Measurements from ENCODE around the gene NADK2. TPM values are rescaled to one million over a fixed set of nuclear protein-coding genes. Genes with fewer than 3 reads are reported as not detected.
"Not testable (repeated sequence)": the region's sequence is repeated elsewhere in the genome, so short reads cannot be mapped to it uniquely, and the experiment has no call there.

NADK2 gene, protein sequence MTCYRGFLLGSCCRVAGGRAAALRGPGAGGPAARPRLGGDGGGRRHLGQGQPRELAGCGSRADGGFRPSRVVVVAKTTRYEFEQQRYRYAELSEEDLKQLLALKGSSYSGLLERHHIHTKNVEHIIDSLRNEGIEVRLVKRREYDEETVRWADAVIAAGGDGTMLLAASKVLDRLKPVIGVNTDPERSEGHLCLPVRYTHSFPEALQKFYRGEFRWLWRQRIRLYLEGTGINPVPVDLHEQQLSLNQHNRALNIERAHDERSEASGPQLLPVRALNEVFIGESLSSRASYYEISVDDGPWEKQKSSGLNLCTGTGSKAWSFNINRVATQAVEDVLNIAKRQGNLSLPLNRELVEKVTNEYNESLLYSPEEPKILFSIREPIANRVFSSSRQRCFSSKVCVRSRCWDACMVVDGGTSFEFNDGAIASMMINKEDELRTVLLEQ
- total RNA-seq, result 39.3 to 41.7 TPM (median 40.2 TPM) in 3 replicates

DNA sequence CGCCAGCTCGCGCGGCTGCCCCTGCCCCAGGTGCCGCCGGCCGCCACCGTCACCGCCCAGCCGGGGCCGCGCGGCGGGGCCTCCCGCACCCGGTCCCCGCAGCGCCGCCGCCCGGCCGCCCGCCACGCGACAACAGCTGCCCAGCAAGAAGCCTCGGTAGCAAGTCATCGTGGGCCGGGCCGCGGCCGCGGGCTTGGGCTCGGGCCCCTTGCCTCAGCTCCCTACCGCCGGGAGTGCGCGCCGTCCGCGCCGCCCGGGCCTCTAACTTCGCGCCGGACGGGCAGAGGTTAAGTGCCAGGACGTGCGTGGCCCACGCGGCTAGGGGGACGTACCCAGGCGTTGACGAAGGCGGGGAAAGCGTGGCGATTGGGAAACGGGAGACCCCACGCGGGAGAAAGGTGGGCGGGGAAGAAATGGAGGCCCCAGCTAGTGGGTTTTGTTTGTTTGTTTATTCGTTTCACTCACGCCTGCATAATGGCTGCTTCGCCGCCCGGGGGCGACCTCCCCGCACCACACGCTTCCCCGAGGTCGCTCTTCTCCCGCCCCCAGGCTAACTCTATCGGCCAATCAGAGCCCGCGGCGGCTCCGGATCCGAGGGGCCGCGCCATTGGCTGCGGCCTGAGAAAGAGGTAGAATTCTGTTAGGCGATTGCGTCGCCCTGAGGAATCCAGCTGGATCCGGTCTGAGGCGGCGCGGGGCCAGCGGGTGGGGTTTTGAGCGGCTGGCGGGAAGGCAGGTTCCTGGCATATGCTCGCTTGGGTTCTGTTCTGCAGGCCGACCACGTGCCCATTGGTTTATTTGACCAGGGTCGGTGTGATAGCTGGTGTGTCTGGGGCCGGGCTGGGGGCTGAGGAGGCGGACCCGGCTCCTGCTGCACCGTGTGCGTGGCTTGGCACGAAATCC is at the start of gene NADK2:
NADK2 (minus strand) TSS at position 295 of the 903 bp plus-strand sequence; CDS start at position 168, 127 bp downstream.
- TF ChIP-seq, protein P1, sequence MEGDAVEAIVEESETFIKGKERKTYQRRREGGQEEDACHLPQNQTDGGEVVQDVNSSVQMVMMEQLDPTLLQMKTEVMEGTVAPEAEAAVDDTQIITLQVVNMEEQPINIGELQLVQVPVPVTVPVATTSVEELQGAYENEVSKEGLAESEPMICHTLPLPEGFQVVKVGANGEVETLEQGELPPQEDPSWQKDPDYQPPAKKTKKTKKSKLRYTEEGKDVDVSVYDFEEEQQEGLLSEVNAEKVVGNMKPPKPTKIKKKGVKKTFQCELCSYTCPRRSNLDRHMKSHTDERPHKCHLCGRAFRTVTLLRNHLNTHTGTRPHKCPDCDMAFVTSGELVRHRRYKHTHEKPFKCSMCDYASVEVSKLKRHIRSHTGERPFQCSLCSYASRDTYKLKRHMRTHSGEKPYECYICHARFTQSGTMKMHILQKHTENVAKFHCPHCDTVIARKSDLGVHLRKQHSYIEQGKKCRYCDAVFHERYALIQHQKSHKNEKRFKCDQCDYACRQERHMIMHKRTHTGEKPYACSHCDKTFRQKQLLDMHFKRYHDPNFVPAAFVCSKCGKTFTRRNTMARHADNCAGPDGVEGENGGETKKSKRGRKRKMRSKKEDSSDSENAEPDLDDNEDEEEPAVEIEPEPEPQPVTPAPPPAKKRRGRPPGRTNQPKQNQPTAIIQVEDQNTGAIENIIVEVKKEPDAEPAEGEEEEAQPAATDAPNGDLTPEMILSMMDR (IDR thresholded peaks at IDR 0.05; ENCODE audit: unreplicated experiment), result peak; percentile 74
- H3K4me3 Mint-ChIP-seq, result peak within 1 kb of the TSS; percentile 84
- peak within 1 kb of the TSS; percentile 96 for H3K27ac Mint-ChIP-seq
- no peaks in the 10 kb centered on the region for H3K9me3 Mint-ChIP-seq
- peaks cover 38% of the 10 kb centered on the region for H3K4me1 Mint-ChIP-seq
- DNase-seq (ENCODE audit: low spot score in 2 of 2, unreplicated experiment in 2 of 2), result peak; percentile 88 to 94
- H3K27me3 Mint-ChIP-seq (ENCODE audit: low read depth), result no peaks in the 10 kb centered on the region
- H3K36me3 Mint-ChIP-seq, result no peaks in the 10 kb centered on the region

DNA sequence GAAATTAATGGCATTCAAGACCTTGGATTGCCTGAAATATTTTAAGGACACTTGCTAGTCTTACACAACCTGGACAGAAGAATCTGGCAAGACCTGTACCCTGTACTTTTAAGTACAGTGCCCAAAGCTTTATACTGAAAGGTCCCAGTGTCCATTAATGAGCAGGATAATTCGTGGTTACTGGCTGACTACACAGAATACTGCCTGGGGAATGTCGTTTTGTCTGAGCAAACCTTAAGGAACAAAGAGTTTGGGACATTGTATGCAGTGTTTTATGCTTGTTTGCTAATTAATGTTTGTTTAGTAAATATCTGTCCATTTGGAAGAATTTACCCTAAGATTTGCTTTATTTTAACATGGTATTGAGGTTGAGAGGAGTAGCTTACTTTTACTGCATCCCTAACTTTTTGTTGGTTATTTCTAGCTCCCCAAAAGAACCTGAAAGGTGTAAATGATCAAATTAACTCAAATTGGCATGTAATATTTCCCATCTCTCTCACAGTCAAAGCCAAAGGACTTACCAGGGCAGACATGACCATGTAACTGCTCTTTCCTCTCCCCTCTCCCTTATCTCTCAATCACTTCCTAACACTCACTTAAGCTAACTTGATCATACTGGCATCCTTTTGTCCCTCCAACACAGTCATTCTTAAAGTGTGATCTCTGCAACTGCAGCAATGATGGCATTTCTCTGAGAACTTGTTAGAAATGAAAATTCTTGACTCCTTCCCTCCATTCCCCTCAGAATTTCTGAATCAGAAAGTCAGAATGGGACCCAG is 44.3 kb upstream of the NADK2 start:
- H3K27me3 Mint-ChIP-seq (ENCODE audit: low read depth), result no peaks in the 10 kb centered on the region
- TF ChIP-seq, protein P1 (IDR thresholded peaks at IDR 0.05; ENCODE audit: unreplicated experiment), result no peak
- no peak overlapping the region for H3K27ac Mint-ChIP-seq
- no peaks in the 10 kb centered on the region for H3K36me3 Mint-ChIP-seq
- H3K9me3 Mint-ChIP-seq, result peaks cover 9% of the 10 kb centered on the region
- no peak for DNase-seq (ENCODE audit: low spot score in 2 of 2, unreplicated experiment in 2 of 2)
- H3K4me1 Mint-ChIP-seq, result no peaks in the 10 kb centered on the region
- no peak overlapping the region for H3K4me3 Mint-ChIP-seq

DNA sequence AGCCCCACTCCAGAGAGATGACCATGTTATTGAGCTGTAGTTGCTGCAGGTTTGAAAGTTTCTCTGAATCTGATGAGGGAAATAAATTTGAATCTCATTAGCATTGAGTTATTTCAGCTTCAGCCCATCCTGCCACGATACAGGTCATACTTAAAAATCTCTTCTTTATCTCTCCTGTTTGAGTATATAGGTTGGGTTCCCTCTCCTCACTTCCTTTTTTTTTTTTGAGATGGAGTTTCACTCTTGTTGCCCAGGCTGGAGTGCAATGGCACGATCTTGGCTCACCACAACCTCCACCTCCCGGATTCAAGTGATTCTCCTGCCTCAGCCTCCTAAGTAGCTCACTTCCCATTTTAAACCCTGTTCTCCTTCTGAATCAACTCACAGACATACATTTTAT is 42.0 kb upstream of the NADK2 start:
- not testable (repeated sequence) for DNase-seq (ENCODE audit: low spot score in 2 of 2, unreplicated experiment in 2 of 2); H3K27me3 Mint-ChIP-seq (ENCODE audit: low read depth); H3K27ac Mint-ChIP-seq; H3K4me1 Mint-ChIP-seq; H3K9me3 Mint-ChIP-seq; H3K4me3 Mint-ChIP-seq; H3K36me3 Mint-ChIP-seq

DNA sequence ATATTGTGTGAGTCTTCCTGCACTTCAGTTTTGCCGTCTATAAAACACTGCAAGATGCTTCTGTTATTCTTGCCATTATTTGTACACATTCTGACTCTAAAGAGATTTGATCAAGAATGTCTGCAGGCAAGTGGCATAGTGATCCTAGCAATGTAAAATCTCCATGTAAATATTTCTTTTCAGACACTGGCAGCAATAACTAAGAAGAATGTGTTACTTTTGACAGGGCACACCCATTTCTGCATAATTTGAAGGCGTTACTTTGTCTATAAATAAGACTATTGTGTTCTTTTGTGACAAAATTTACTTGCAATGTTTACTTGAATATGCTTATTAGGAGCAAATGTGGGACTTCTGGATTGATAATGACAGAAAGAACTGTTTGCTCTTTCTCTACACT is 39.9 kb upstream of the NADK2 start:
- H3K27ac Mint-ChIP-seq, result no peak overlapping the region
- H3K27me3 Mint-ChIP-seq (ENCODE audit: low read depth), result no peaks in the 10 kb centered on the region
- DNase-seq (ENCODE audit: low spot score in 2 of 2, unreplicated experiment in 2 of 2), result no peak
- H3K4me3 Mint-ChIP-seq, result no peak overlapping the region
- no peaks in the 10 kb centered on the region for H3K9me3 Mint-ChIP-seq
- H3K4me1 Mint-ChIP-seq, result peaks cover 7% of the 10 kb centered on the region
- TF ChIP-seq, protein P1 (IDR thresholded peaks at IDR 0.05; ENCODE audit: unreplicated experiment), result no peak
- H3K36me3 Mint-ChIP-seq, result no peaks in the 10 kb centered on the region

DNA sequence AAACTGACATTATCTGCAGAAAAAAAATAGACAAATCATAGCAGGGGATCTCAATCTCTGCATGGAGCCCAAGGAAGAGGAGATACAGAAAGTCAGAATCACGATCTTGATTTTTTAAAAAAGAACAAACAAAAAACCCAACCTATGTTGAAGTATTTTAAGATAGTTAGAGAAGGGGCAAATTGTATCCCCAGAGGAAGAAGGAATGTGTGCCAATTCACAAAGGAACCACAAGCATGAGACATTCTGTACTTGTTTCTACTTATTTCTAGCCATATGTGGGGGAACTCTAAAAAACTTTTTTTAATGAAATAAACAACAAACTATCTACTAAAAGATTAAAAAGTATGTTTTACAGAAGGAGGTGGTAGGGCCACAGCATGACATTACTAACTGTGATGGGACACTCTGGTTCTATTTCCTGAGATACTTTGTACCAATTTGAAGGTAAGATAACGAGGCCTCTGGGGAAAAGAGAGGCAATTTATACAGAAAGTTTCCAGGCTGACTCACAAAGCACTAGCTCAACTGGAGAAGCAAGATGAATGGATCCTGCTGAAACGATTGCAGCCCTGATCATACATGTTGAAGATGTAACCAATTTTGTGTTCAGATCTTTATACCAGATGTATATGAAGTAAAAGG is 37.5 kb upstream of the NADK2 start:
- DNase-seq (ENCODE audit: low spot score in 2 of 2, unreplicated experiment in 2 of 2), result no peak
- H3K4me3 Mint-ChIP-seq, result no peak overlapping the region
- H3K27me3 Mint-ChIP-seq (ENCODE audit: low read depth), result no peaks in the 10 kb centered on the region

More for the DNA sequence above, 37.5 kb upstream of the NADK2 start:
- TF ChIP-seq, protein P1 (IDR thresholded peaks at IDR 0.05; ENCODE audit: unreplicated experiment), result no peak
- Mint-ChIP-seq H3K27ac (no peak overlapping the region), H3K4me1 (peaks cover 12% of the 10 kb centered on the region), H3K9me3 (no peaks in the 10 kb centered on the region), H3K36me3 (no peaks in the 10 kb centered on the region)
